SH-SY5Y (cell line): ENCODE results near the gene SIRPD.

Experiments used
- GATA2 ChIP-seq: IDR thresholded peaks from 2 replicates; pipeline ENCODE4 v1.6.1; 2011; ENCODE audit warnings: mild to moderate bottlenecking, low read depth, low read length
- GATA3 ChIP-seq: IDR thresholded peaks from 2 replicates; pipeline ENCODE4 v1.6.1; 2011; ENCODE audit warnings: low read depth, mild to moderate bottlenecking, low read length, moderate library complexity

GRCh38 chr20:1486566-1486965, 70.9 kb downstream of the SIRPD start:
- TF ChIP-seq GATA2, result no peak
- TF ChIP-seq GATA3, result no peak
